ENCODE results near the gene DNAH17. TPM values are rescaled to one million over a fixed set of nuclear protein-coding genes. Genes with fewer than 3 reads are reported as not detected.
"Not testable (repeated sequence)": the region's sequence is repeated elsewhere in the genome, so short reads cannot be mapped to it uniquely, and the experiment has no call there.

The DNAH17 gene
- polyA plus RNA-seq, 1 donor = 2.7 TPM

- no peak for DNase-seq (ENCODE audit: low read depth)
Observed at GRCh38 chr17:78477913-78478756, 99.1 kb downstream of the DNAH17 start.

GRCh38 chr17:78476973-78477372, 100.2 kb downstream of the DNAH17 start:
- DNase-seq (ENCODE audit: low read depth) = no peak

- no peak for DNase-seq (ENCODE audit: low read depth)
Observed at GRCh38 chr17:78476149-78476548, 101.0 kb downstream of the DNAH17 start.

- no peak for DNase-seq (ENCODE audit: low read depth)
Observed at GRCh38 chr17:78475211-78475610, 102.0 kb downstream of the DNAH17 start.

GRCh38 chr17:78474614-78475146, 102.5 kb downstream of the DNAH17 start:
- no peak for DNase-seq (ENCODE audit: low read depth)

GRCh38 chr17:78473951-78474613, 103.1 kb downstream of the DNAH17 start:
- no peak for DNase-seq (ENCODE audit: low read depth)

GRCh38 chr17:78472035-78472905, 104.9 kb downstream of the DNAH17 start:
- no peak for DNase-seq (ENCODE audit: low read depth)

- DNase-seq (ENCODE audit: low read depth) = no peak
Observed at GRCh38 chr17:78471635-78472034, 105.6 kb downstream of the DNAH17 start.

- no peak for DNase-seq (ENCODE audit: low read depth)
Observed at GRCh38 chr17:78469443-78469842, 107.8 kb downstream of the DNAH17 start.

- no peak for DNase-seq (ENCODE audit: low read depth)
Observed at GRCh38 chr17:78468366-78468765, 108.8 kb downstream of the DNAH17 start.

GRCh38 chr17:78466786-78467715, 110.1 kb downstream of the DNAH17 start:
- DNase-seq (ENCODE audit: low read depth) = no peak

- not testable (repeated sequence) for DNase-seq (ENCODE audit: low read depth)
Observed at GRCh38 chr17:78466109-78466785, 110.9 kb downstream of the DNAH17 start.

GRCh38 chr17:78462148-78462547, 115.0 kb downstream of the DNAH17 start:
- no peak for DNase-seq (ENCODE audit: low read depth)

GRCh38 chr17:78461799-78462053, 115.5 kb downstream of the DNAH17 start:
- no peak for DNase-seq (ENCODE audit: low read depth)

- no peak for DNase-seq (ENCODE audit: low read depth)
Observed at GRCh38 chr17:78460951-78461798, 116.0 kb downstream of the DNAH17 start.

- no peak for DNase-seq (ENCODE audit: low read depth)
Observed at GRCh38 chr17:78460176-78460675, 117.0 kb downstream of the DNAH17 start.

- DNase-seq (ENCODE audit: low read depth) = no peak
Observed at GRCh38 chr17:78459696-78460095, 117.5 kb downstream of the DNAH17 start.

- no peak for DNase-seq (ENCODE audit: low read depth)
Observed at GRCh38 chr17:78458736-78459335, 118.4 kb downstream of the DNAH17 start.

- DNase-seq (ENCODE audit: low read depth) = no peak
Observed at GRCh38 chr17:78458091-78458490, 119.1 kb downstream of the DNAH17 start.

All from forelimb muscle (tissue), 1 donor.